GM12878 (cell line): ENCODE results near the gene CREB5. TPM values are rescaled to one million over a fixed set of nuclear protein-coding genes. Genes with fewer than 3 reads are reported as not detected.
A peak's percentile ranks its signal among the peaks of the same experiment; 100 is the strongest.

Experiments used
- ATF2 ChIP-seq: IDR thresholded peaks from 2 replicates; pipeline ENCODE4 v1.6.1; 2012; ENCODE audit warnings: low read length, inconsistent platforms
- ATF7 ChIP-seq: fragments of 450-650 bp; IDR thresholded peaks from 2 replicates; pipeline ENCODE4 v1.6.1; 2016; ENCODE audit warnings: low read depth, mild to moderate bottlenecking
- BACH1 ChIP-seq: fragments of 450-650 bp; IDR thresholded peaks from 2 replicates; pipeline ENCODE4 v1.6.1; 2017; ENCODE audit warnings: mild to moderate bottlenecking, borderline replicate concordance
- BMI1 ChIP-seq: fragments of 450-650 bp; IDR thresholded peaks from 2 replicates; pipeline ENCODE4 v1.6.1; 2016; ENCODE audit warnings: mild to moderate bottlenecking, moderate library complexity, borderline replicate concordance
- CHD4 ChIP-seq: fragments of 200-600 bp; sonication (generic); IDR thresholded peaks from 2 replicates; pipeline ENCODE4 v1.6.1; 2016; ENCODE audit warnings: mild to moderate bottlenecking
- CREM ChIP-seq: IDR thresholded peaks from 2 replicates; pipeline ENCODE4 v1.6.1; 2014; ENCODE audit warnings: antibody characterized with exemption, low read depth
- CTCF ChIP-seq, 3 experiments: IDR thresholded peaks in 2 of 3; conservative IDR thresholded peaks in 1 of 3; 2 replicates each; pipeline ENCODE4 v1.5.1; 2011; ENCODE audit warnings: low read depth in 3 of 3, low read length in 3 of 3, mild to moderate bottlenecking in 3 of 3, control low read depth in 2 of 3, moderate library complexity in 2 of 3, inconsistent platforms in 1 of 3, mixed read lengths in 1 of 3; ENCODE audit not compliant: control insufficient read depth in 2 of 3, insufficient read depth in 1 of 3; ENCODE audit errors: extremely low read depth in 1 of 3
- DPF2 ChIP-seq: fragments of 450-650 bp; IDR thresholded peaks from 2 replicates; pipeline ENCODE4 v1.6.1; 2017; ENCODE audit warnings: mild to moderate bottlenecking
- EED ChIP-seq: sonication (generic); IDR thresholded peaks from 2 replicates; pipeline ENCODE4 v1.6.1; 2016; ENCODE audit warnings: antibody characterized with exemption, low read depth
- ETV6 ChIP-seq, 2 experiments: fragments of 450-650 bp in 1 of 2; IDR thresholded peaks in 1 of 2; conservative IDR thresholded peaks in 1 of 2; 2 replicates each; pipeline ENCODE4 v1.6.1; 2014; ENCODE audit warnings: antibody characterized with exemption in 1 of 2, borderline replicate concordance in 1 of 2, low read depth in 1 of 2, mild to moderate bottlenecking in 1 of 2, moderate library complexity in 1 of 2
- EZH2 ChIP-seq: IDR thresholded peaks from 2 replicates; pipeline ENCODE4 v1.6.1; 2012; ENCODE audit warnings: low read depth, mild to moderate bottlenecking, control low read depth, inconsistent platforms, low read length, borderline replicate concordance; ENCODE audit not compliant: control insufficient read depth
- JUNB ChIP-seq: IDR thresholded peaks from 2 replicates; pipeline ENCODE4 v1.6.1; 2016; ENCODE audit warnings: antibody characterized with exemption, mild to moderate bottlenecking
- POLR2AphosphoS2 ChIP-seq: IDR thresholded peaks from 2 replicates; pipeline ENCODE4 v1.6.1; 2011; ENCODE audit warnings: low read depth, mild to moderate bottlenecking, low read length, improper control_type of control experiment, moderate library complexity
- RELA ChIP-seq: fragments of 450-650 bp; IDR thresholded peaks from 2 replicates; pipeline ENCODE4 v1.8.0; 2014; ENCODE audit warnings: borderline replicate concordance; ENCODE audit not compliant: partially characterized antibody
- TCF7 ChIP-seq: IDR thresholded peaks from 2 replicates; pipeline ENCODE4 v1.6.1; 2014; ENCODE audit warnings: antibody characterized with exemption, borderline replicate concordance
- polyA plus RNA-seq, 11 experiments: library from polyadenylated mRNA; depleted of rRNA in 4 of 11; unstranded in 6 of 11; stranded (reverse) in 5 of 11; fragments of >200 nt; fragmentation: Nextera tagmentation in 4 of 11; fragmentation: Illumina TruSeq in 1 of 11; extraction: Ambion mirVana in 4 of 11; extraction: Trizol in 1 of 11; gene quantifications; 1 replicate in 1 of 11; 2 replicates in 10 of 11; pipeline versions ENCODE4 v1.2.1 to v1.2.3, GENCODE V29; 2011 to 2016; ENCODE audit warnings: inconsistent platforms in 2 of 11, missing spikeins in 2 of 11, low read depth in 1 of 11
- total RNA-seq, 4 experiments: library from RNA; depleted of rRNA in 3 of 4; stranded (reverse); fragments of >200 nt in 3 of 4; fragmentation: Illumina TruSeq in 1 of 4; extraction: Trizol in 1 of 4; gene quantifications; 2 replicates each; pipeline versions ENCODE4 v1.2.1 to v1.2.3, GENCODE V29; 2013 to 2021
- TF ChIP-seq, protein P1 (sequence below): fragments of 450-650 bp; IDR thresholded peaks from 2 replicates; pipeline ENCODE4 v1.6.1; 2016; ENCODE audit warnings: mild to moderate bottlenecking, moderate library complexity, borderline replicate concordance
- TF ChIP-seq, protein P2 (sequence below): fragments of 450-650 bp; IDR thresholded peaks from 2 replicates; pipeline ENCODE4 v1.6.1; 2017; ENCODE audit warnings: low read depth, mild to moderate bottlenecking, moderate library complexity

CREB5 gene
- total and polyA plus RNA-seq, 10 of the 15 experiments (the other 5 are each of a cell fraction or from before 2014, with no cell fraction given): 12.9 to 74.1 (median 53.0) TPM

GRCh38 chr7:28621369-28621841, 209.1 kb downstream of the CREB5 start (continued):
- TF ChIP-seq, protein P1, sequence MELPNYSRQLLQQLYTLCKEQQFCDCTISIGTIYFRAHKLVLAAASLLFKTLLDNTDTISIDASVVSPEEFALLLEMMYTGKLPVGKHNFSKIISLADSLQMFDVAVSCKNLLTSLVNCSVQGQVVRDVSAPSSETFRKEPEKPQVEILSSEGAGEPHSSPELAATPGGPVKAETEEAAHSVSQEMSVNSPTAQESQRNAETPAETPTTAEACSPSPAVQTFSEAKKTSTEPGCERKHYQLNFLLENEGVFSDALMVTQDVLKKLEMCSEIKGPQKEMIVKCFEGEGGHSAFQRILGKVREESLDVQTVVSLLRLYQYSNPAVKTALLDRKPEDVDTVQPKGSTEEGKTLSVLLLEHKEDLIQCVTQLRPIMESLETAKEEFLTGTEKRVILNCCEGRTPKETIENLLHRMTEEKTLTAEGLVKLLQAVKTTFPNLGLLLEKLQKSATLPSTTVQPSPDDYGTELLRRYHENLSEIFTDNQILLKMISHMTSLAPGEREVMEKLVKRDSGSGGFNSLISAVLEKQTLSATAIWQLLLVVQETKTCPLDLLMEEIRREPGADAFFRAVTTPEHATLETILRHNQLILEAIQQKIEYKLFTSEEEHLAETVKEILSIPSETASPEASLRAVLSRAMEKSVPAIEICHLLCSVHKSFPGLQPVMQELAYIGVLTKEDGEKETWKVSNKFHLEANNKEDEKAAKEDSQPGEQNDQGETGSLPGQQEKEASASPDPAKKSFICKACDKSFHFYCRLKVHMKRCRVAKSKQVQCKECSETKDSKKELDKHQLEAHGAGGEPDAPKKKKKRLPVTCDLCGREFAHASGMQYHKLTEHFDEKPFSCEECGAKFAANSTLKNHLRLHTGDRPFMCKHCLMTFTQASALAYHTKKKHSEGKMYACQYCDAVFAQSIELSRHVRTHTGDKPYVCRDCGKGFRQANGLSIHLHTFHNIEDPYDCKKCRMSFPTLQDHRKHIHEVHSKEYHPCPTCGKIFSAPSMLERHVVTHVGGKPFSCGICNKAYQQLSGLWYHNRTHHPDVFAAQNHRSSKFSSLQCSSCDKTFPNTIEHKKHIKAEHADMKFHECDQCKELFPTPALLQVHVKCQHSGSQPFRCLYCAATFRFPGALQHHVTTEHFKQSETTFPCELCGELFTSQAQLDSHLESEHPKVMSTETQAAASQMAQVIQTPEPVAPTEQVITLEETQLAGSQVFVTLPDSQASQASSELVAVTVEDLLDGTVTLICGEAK: no peak; the same call in 1 of the 2 replicates
- peak; percentile 83 for TF ChIP-seq EED
- TF ChIP-seq RELA: no peak
- TF ChIP-seq CTCF (IDR thresholded peaks at IDR 0.05 in 2 of 3, conservative IDR thresholded peaks at IDR 0.05 in 1 of 3; ENCODE audit: control insufficient read depth in 2 of 3, extremely low read depth in 1 of 3, insufficient read depth in 1 of 3, low read depth in 3 of 3, low read length in 3 of 3): no peak
- peak; percentile 100 for TF ChIP-seq ATF2
- TF ChIP-seq CHD4: no peak
- peak; percentile 82; the same call in 1 of the 2 replicates for TF ChIP-seq DPF2
- TF ChIP-seq POLR2AphosphoS2: no peak
- TF ChIP-seq BMI1: peak; percentile 54; the same call in 1 of the 2 replicates
- no peak for TF ChIP-seq EZH2
- TF ChIP-seq ETV6 (conservative IDR thresholded peaks at IDR 0.05 in 1 of 2, IDR thresholded peaks at IDR 0.05 in 1 of 2; ENCODE audit: borderline replicate concordance in 1 of 2, low read depth in 1 of 2): peak in 1 of 2 experiments; percentile 83; a peak in 2 of 4 replicates
- TF ChIP-seq, protein P2, sequence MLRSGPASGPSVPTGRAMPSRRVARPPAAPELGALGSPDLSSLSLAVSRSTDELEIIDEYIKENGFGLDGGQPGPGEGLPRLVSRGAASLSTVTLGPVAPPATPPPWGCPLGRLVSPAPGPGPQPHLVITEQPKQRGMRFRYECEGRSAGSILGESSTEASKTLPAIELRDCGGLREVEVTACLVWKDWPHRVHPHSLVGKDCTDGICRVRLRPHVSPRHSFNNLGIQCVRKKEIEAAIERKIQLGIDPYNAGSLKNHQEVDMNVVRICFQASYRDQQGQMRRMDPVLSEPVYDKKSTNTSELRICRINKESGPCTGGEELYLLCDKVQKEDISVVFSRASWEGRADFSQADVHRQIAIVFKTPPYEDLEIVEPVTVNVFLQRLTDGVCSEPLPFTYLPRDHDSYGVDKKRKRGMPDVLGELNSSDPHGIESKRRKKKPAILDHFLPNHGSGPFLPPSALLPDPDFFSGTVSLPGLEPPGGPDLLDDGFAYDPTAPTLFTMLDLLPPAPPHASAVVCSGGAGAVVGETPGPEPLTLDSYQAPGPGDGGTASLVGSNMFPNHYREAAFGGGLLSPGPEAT: peak; percentile 77; the same call in 1 of the 2 replicates
- TF ChIP-seq TCF7: peak; percentile 58; the same call in 1 of the 2 replicates
- peak; percentile 90 for TF ChIP-seq CREM
- peak; percentile 93 for TF ChIP-seq JUNB
- peak; percentile 44; the same call in 1 of the 2 replicates for TF ChIP-seq BACH1
- peak; percentile 99 for TF ChIP-seq ATF7
